GM20431 (cell line): ENCODE data around the gene PANX1.
"Not testable (repeated sequence)": the region's sequence is repeated elsewhere in the genome, so short reads cannot be mapped to it uniquely, and the experiment has no call there.

Experiments
- in situ Hi-C: fragments of 300-500 bp; cut with MseI, MboI; formaldehyde crosslinking; loops from one replicate; pipeline ENCODE4 v1.15.0; 2020; ENCODE audit warnings: low sequenced_read_pairs; ENCODE audit not compliant: unreplicated experiment

Gene PANX1

GRCh38 chr11:94128746-94129511 lies at the start of gene PANX1:
PANX1 (plus strand) TSS chr11:94128841; CDS start chr11:94129313, 472 bp downstream.
- in situ Hi-C loops: no loop called here

GRCh38 chr11:94084164-94084563 lies 44.5 kb upstream of the PANX1 start:
- in situ Hi-C loops: no loop called here

- in situ Hi-C loops: no loop called here
These were observed 39.7 kb upstream of the PANX1 start for GRCh38 chr11:94088906-94089305.

GRCh38 chr11:94089341-94089740 lies 39.3 kb upstream of the PANX1 start:
- in situ Hi-C loops: no loop called here

- in situ Hi-C loops: no loop called here
These were observed 38.2 kb upstream of the PANX1 start for GRCh38 chr11:94090401-94090800.

- in situ Hi-C loops: no loop called here
These were observed 37.5 kb upstream of the PANX1 start for GRCh38 chr11:94091091-94091490.

GRCh38 chr11:94100253-94100652 lies 28.4 kb upstream of the PANX1 start:
- in situ Hi-C loops: no loop called here

- in situ Hi-C loops: no loop called here
These were observed 25.2 kb upstream of the PANX1 start for GRCh38 chr11:94103471-94103870.

GRCh38 chr11:94104734-94105133 lies 23.9 kb upstream of the PANX1 start:
- in situ Hi-C loops: no loop called here

- in situ Hi-C loops: no loop called here
These were observed 21.9 kb upstream of the PANX1 start for GRCh38 chr11:94106716-94107115.

- in situ Hi-C loops: no loop called here
These were observed 21.3 kb upstream of the PANX1 start for GRCh38 chr11:94107363-94107762.

- in situ Hi-C loops: no loop called here
These were observed 17.4 kb upstream of the PANX1 start for GRCh38 chr11:94111241-94111640.

- in situ Hi-C loops: no loop called here
These were observed 17.0 kb upstream of the PANX1 start for GRCh38 chr11:94111660-94112059.

GRCh38 chr11:94112206-94112953 lies 16.3 kb upstream of the PANX1 start:
- in situ Hi-C loops: no loop called here

- in situ Hi-C loops: no loop called here
These were observed 11.5 kb upstream of the PANX1 start for GRCh38 chr11:94117197-94117574.

- in situ Hi-C loops: no loop called here
These were observed 10.8 kb upstream of the PANX1 start for GRCh38 chr11:94117871-94118270.

GRCh38 chr11:94119676-94120075 lies 9.0 kb upstream of the PANX1 start:
- in situ Hi-C loops: not testable (repeated sequence)

- in situ Hi-C loops: not testable (repeated sequence)
These were observed 8.1 kb upstream of the PANX1 start for GRCh38 chr11:94120516-94120915.

GRCh38 chr11:94120946-94121345 lies 7.7 kb upstream of the PANX1 start:
- in situ Hi-C loops: no loop called here

GRCh38 chr11:94125407-94126115 lies 3.1 kb upstream of the PANX1 start:
- in situ Hi-C loops: no loop called here

GRCh38 chr11:94127638-94128037 lies 1.0 kb upstream of the PANX1 start:
- in situ Hi-C loops: no loop called here
